NCI-H526 treated with DMSO at 0.1 percent for 48 hours (cell line): Measurements from ENCODE around the gene PPID.
"Not testable (repeated sequence)": the region's sequence is repeated elsewhere in the genome, so short reads cannot be mapped to it uniquely, and the experiment has no call there.

Experiments used
- DNase-seq: peaks from one replicate; lab custom pipeline; 2025; lab: John Stamatoyannopoulos, UW

PPID gene

GRCh38 chr4:158722917-158723793 lies at the start of gene PPID:
Gene PPID, minus strand, starts transcription at chr4:158723396. Its CDS starts 108 bp downstream, at chr4:158723288.
- peak; percentile 75 for DNase-seq

- no peak for DNase-seq
These were observed 48.6 kb upstream of the PPID start for GRCh38 chr4:158771776-158772175.

- DNase-seq = no peak
These were observed 47.5 kb upstream of the PPID start for GRCh38 chr4:158770671-158771070.

- DNase-seq = peak; percentile 18
These were observed 46.2 kb upstream of the PPID start for GRCh38 chr4:158769175-158769921.

- DNase-seq = peak; percentile 79
These were observed 45.5 kb upstream of the PPID start, which contains the start of gene FNIP2 for GRCh38 chr4:158768555-158769174. Gene FNIP2, plus strand, starts transcription at chr4:158769026. Its CDS starts 187 bp downstream, at chr4:158769213.

- peak; percentile 16 for DNase-seq
These were observed 44.3 kb upstream of the PPID start for GRCh38 chr4:158767451-158767850.

- no peak for DNase-seq
These were observed 43.3 kb upstream of the PPID start for GRCh38 chr4:158766434-158767044.

- no peak for DNase-seq
These were observed 40.3 kb upstream of the PPID start for GRCh38 chr4:158763462-158763861.

- no peak for DNase-seq
These were observed 39.4 kb upstream of the PPID start for GRCh38 chr4:158762553-158762952.

GRCh38 chr4:158760866-158761265 lies 37.7 kb upstream of the PPID start:
- no peak for DNase-seq

- not testable (repeated sequence) for DNase-seq
These were observed 36.3 kb upstream of the PPID start for GRCh38 chr4:158759539-158759938.

- no peak for DNase-seq
These were observed 35.5 kb upstream of the PPID start for GRCh38 chr4:158758703-158759102.

GRCh38 chr4:158758142-158758541 lies 34.9 kb upstream of the PPID start:
- DNase-seq = no peak

- no peak for DNase-seq
These were observed 33.4 kb upstream of the PPID start for GRCh38 chr4:158756588-158756987.

- DNase-seq = not testable (repeated sequence)
These were observed 32.6 kb upstream of the PPID start for GRCh38 chr4:158755819-158756218.

- DNase-seq = no peak
These were observed 31.4 kb upstream of the PPID start for GRCh38 chr4:158754385-158755180.

- DNase-seq = no peak
These were observed 27.2 kb upstream of the PPID start for GRCh38 chr4:158750379-158750778.

GRCh38 chr4:158746537-158746936 lies 23.3 kb upstream of the PPID start:
- not testable (repeated sequence) for DNase-seq

GRCh38 chr4:158741326-158742021 lies 18.3 kb upstream of the PPID start:
- no peak for DNase-seq

GRCh38 chr4:158739600-158739999 lies 16.4 kb upstream of the PPID start:
- DNase-seq = no peak

- no peak for DNase-seq
These were observed 15.7 kb upstream of the PPID start for GRCh38 chr4:158738866-158739265.
